Thyroid gland (tissue), 4 donors: ENCODE results near the gene DNAJC22. TPM values are rescaled to one million over a fixed set of nuclear protein-coding genes. Genes with fewer than 3 reads are reported as not detected.

Experiments used
- DNase-seq, 2 donors: peaks; one replicate each; pipeline ENCODE4 v3.0.0-alpha.2; 2019
- H3K27ac ChIP-seq, 3 donors: fragments of 200-600 bp; sonication (generic); 1 replicate in 2 of 3; 2 replicates in 1 of 3; pipeline ENCODE4 v1.5.1; 2016 to 2019; ENCODE audit warnings: mild to moderate bottlenecking in 1 of 3, moderate library complexity in 1 of 3
- H3K27me3 ChIP-seq: fragments of 200-600 bp; sonication (generic); one replicate; pipeline ENCODE4 v1.5.1; 2019
- H3K36me3 ChIP-seq, 2 donors: fragments of 200-600 bp; sonication (generic); one replicate each; pipeline ENCODE4 v1.5.1; 2016 to 2019
- H3K4me1 ChIP-seq, 2 donors: fragments of 200-600 bp; sonication (generic); one replicate each; pipeline ENCODE4 v1.5.1; 2017 to 2019
- H3K4me3 ChIP-seq, 3 donors: fragments of 200-600 bp; sonication (generic); replicated peaks in 1 of 3; 1 replicate in 2 of 3; 2 replicates in 1 of 3; pipeline ENCODE4 v1.5.1; 2016; ENCODE audit warnings: mild to moderate bottlenecking in 1 of 3
- H3K9me3 ChIP-seq: fragments of 200-600 bp; sonication (generic); one replicate; pipeline ENCODE4 v1.5.1; 2017
- CTCF ChIP-seq, 6 experiments: fragments of 200-600 bp in 3 of 6; fragments of 450-650 bp in 3 of 6; sonication (generic) in 3 of 6; IDR thresholded peaks; one replicate each; pipeline ENCODE4 v1.5.1; 2016 to 2019; ENCODE audit warnings: antibody characterized with exemption in 6 of 6, mild to moderate bottlenecking in 2 of 6, inconsistent platforms in 1 of 6, moderate library complexity in 1 of 6
- POLR2A ChIP-seq, 2 donors: fragments of 450-650 bp; IDR thresholded peaks; one replicate each; pipeline ENCODE4 v1.6.1; 2017; ENCODE audit warnings: antibody characterized with exemption in 2 of 2, mild to moderate bottlenecking in 2 of 2, moderate library complexity in 1 of 2
- WGBS, 2 donors: methylation state at CpG; one replicate each; pipeline ENCODE4 v1.1.5; 2017; 5-methylcytosine and 5-hydroxymethylcytosine counted together
- intact Hi-C: fragments of 100-400 bp; cut with DNase I; formaldehyde crosslinking; loops from one replicate; pipeline ENCODE4 v1.15.1; 2023
- total RNA-seq, 4 donors: library from RNA; depleted of rRNA; stranded (reverse); fragments of >200 nt; gene quantifications; one replicate each; pipeline ENCODE4 v1.2.3, GENCODE V29; 2016

The DNAJC22 gene
- total RNA-seq, 4 donors from 2014 or later: 10.3 to 19.5 (median 17.5) TPM

GRCh38 chr12:49349266-49349665 lies 2.6 kb downstream of the DNAJC22 start:
- Histone ChIP-seq H3K27me3 (no peaks in the 10 kb centered on the region), H3K9me3 (no peaks in the 10 kb centered on the region), H3K36me3 (peaks cover 0 to 2% of the 10 kb centered on the region in 2 donors), H3K4me1 (peaks cover 32 to 54% of the 10 kb centered on the region in 2 donors), H3K4me3 (no peak overlapping the region), H3K27ac (no peak overlapping the region)
- no peak for DNase-seq
- intact Hi-C loops: no loop called here
- WGBS, 2 donors: 94 to 96% methylated on average over 11 of the region's 11 CpGs
- TF ChIP-seq POLR2A (IDR thresholded peaks at IDR 0.05): no peak
- TF ChIP-seq CTCF (IDR thresholded peaks at IDR 0.05): no peak

- H3K27me3 ChIP-seq: no peaks in the 10 kb centered on the region
Measured at GRCh38 chr12:49352351-49352750, 5.7 kb downstream of the DNAJC22 start.

GRCh38 chr12:49355913-49356312 lies 9.2 kb downstream of the DNAJC22 start:
- peaks cover 0 to 2% of the 10 kb centered on the region in 2 donors for H3K36me3 ChIP-seq
- no peak overlapping the region for H3K4me3 ChIP-seq
- TF ChIP-seq POLR2A (IDR thresholded peaks at IDR 0.05) (no peak), CTCF (IDR thresholded peaks at IDR 0.05) (no peak)
- WGBS, 2 donors: 93 to 95% methylated on average over 10 of the region's 10 CpGs
- H3K4me1 ChIP-seq: no peaks in the 10 kb centered on the region
- no peaks in the 10 kb centered on the region for H3K9me3 ChIP-seq
- intact Hi-C loops: no loop called here
- no peaks in the 10 kb centered on the region for H3K27me3 ChIP-seq
- H3K27ac ChIP-seq: no peak overlapping the region
- DNase-seq: no peak

More at GRCh38 chr12:49352351-49352750, 5.7 kb downstream of the DNAJC22 start:
- no peak for DNase-seq
- intact Hi-C loops: no loop called here
- peaks cover 0 to 2% of the 10 kb centered on the region in 2 donors for H3K36me3 ChIP-seq
- no peak for TF ChIP-seq CTCF (IDR thresholded peaks at IDR 0.05)
- TF ChIP-seq POLR2A (IDR thresholded peaks at IDR 0.05): no peak
- H3K9me3 ChIP-seq: no peaks in the 10 kb centered on the region
- no peak overlapping the region for H3K4me3 ChIP-seq
- H3K4me1 ChIP-seq: peaks cover 6 to 24% of the 10 kb centered on the region in 2 donors
- H3K27ac ChIP-seq: no peak overlapping the region
- 74 to 80% methylated on average over 2 of the region's 2 CpGs for WGBS, 2 donors

GRCh38 chr12:49357103-49357678 lies 10.5 kb downstream of the DNAJC22 start:
- intact Hi-C loops: no loop called here
- WGBS, 2 donors: 9 to 17% methylated on average over 3 of the region's 3 CpGs
- no peaks in the 10 kb centered on the region for H3K27me3 ChIP-seq
- no peak overlapping the region for H3K27ac ChIP-seq
- TF ChIP-seq POLR2A (IDR thresholded peaks at IDR 0.05) (no peak), CTCF (IDR thresholded peaks at IDR 0.05) (peak in 4 of 6 experiments; percentile 46 to 68 (median 58))
- H3K36me3 ChIP-seq: no peaks in the 10 kb centered on the region
- no peak overlapping the region for H3K4me3 ChIP-seq
- DNase-seq: no peak
- H3K4me1 ChIP-seq: no peaks in the 10 kb centered on the region
- H3K9me3 ChIP-seq: no peaks in the 10 kb centered on the region

GRCh38 chr12:49358483-49359141 lies 11.9 kb downstream of the DNAJC22 start:
- 22 to 29% methylated on average over 7 of the region's 7 CpGs for WGBS, 2 donors
- H3K27me3 ChIP-seq: no peaks in the 10 kb centered on the region
- peak; percentile 56 to 57 for DNase-seq
- peak; percentile 47 to 93 (median 81) for TF ChIP-seq CTCF (IDR thresholded peaks at IDR 0.05)
- TF ChIP-seq POLR2A (IDR thresholded peaks at IDR 0.05): no peak
- H3K36me3 ChIP-seq: no peaks in the 10 kb centered on the region
- no peak overlapping the region for H3K27ac ChIP-seq
- H3K4me1 ChIP-seq: no peaks in the 10 kb centered on the region
- intact Hi-C loops: no loop called here
- H3K4me3 ChIP-seq: no peak overlapping the region
- no peaks in the 10 kb centered on the region for H3K9me3 ChIP-seq
